ENCODE measurements around the gene SEC24B.

GRCh38 chr4:109462297-109462696 lies 28.7 kb downstream of the SEC24B start:
- TF ChIP-seq POLR2AphosphoS5 (IDR thresholded peaks at IDR 0.05; ENCODE audit: borderline replicate concordance, low read depth, low read length) (no peak), EZH2 (IDR thresholded peaks at IDR 0.05) (no peak), FOXP2 (optimal IDR thresholded peaks at IDR 0.05; ENCODE audit: control extremely low read depth, extremely low read length, insufficient read depth) (no peak)
